B cell (primary cell): ENCODE data around the gene ZPBP2.

ENCODE experiments used
- CTCF ChIP-seq: fragments of 200-600 bp; IDR thresholded peaks from one replicate; pipeline ENCODE4 v1.8.0; 2022; ENCODE audit warnings: antibody characterized with exemption, mild to moderate bottlenecking
- EZH2 ChIP-seq: IDR thresholded peaks from 2 replicates; pipeline ENCODE4 v1.6.1; 2012; ENCODE audit warnings: borderline replicate concordance, low read depth, mild to moderate bottlenecking, moderate library complexity, low read length; ENCODE audit not compliant: insufficient read depth, poor library complexity, severe bottlenecking

- TF ChIP-seq CTCF: no peak
- TF ChIP-seq EZH2: no peak
These were observed 30.1 kb downstream of the ZPBP2 start for GRCh38 chr17:39898088-39898487.
